GM12892 (cell line): ENCODE measurements around the gene GSG1L.

ENCODE experiments used
- DNase-seq: peaks from one replicate; pipeline ENCODE4 v3.0.0; 2011; ENCODE audit not compliant: insufficient read length
- FAIRE-seq: peaks from 2 replicates; lab custom pipeline; 2011; peaks lifted over from hg19 to GRCh38; lab: Jason Lieb, UNC
- POLR2A ChIP-seq: IDR thresholded peaks from 2 replicates; pipeline ENCODE4 v1.6.1; 2011; ENCODE audit warnings: low read depth, low read length, control low read depth
- POLR2AphosphoS5 ChIP-seq: IDR thresholded peaks from 2 replicates; pipeline ENCODE4 v1.6.1; 2011; ENCODE audit warnings: low read depth, low read length, control low read depth
- TAF1 ChIP-seq: IDR thresholded peaks from 2 replicates; pipeline ENCODE4 v1.6.1; 2011; ENCODE audit warnings: low read depth, mild to moderate bottlenecking, control low read depth, low read length, borderline replicate concordance

The GSG1L gene

GRCh38 chr16:27770271-27771196, 293.0 kb downstream of the GSG1L start:
- DNase-seq (no peak), FAIRE-seq (no peak)
- TF ChIP-seq POLR2A = no peak
- no peak for TF ChIP-seq POLR2AphosphoS5
- TF ChIP-seq TAF1 = no peak

DNA sequence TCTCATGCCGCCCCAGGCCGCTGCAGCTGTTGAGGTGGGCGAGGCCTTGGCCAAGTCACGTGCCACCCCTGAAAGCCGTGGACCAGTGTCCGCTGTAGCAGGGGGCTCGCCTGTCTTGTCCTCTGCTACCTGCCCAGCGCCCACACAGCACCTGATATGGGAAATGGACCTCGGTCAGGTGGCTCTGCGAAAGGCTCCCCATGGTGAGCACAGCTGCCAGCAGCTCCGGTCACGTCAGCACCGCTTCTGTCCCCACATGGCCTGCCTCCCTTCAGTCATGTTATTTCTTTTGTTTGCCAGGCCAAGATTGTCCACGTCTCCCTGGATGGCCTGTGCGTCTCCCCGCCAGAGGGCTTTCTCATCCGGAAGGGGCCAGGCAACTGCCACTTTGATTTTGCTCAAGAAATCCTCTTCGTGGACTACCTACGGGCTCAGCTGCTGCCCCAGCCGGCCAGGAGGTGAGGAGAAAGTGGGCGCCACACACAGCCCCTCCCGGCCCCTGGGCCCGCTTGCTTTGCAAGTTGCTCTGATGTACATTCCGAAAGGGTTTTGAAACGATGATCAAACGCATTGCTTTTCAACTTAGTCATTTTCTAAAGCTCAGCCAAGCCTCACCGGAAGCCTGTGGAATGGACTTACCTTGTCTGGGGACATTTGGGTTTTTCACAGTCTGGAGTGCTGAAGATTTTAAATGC, 293.8 kb downstream of the GSG1L start:
- TF ChIP-seq TAF1 (no peak), POLR2A (no peak), POLR2AphosphoS5 (no peak)
- DNase-seq (no peak), FAIRE-seq (no peak)

- DNase-seq (no peak), FAIRE-seq (no peak)
- TF ChIP-seq POLR2A (no peak), TAF1 (no peak), POLR2AphosphoS5 (no peak)
Observed at GRCh38 chr16:27768651-27769272, 294.8 kb downstream of the GSG1L start.

GRCh38 chr16:27767971-27768591, 295.4 kb downstream of the GSG1L start:
- DNase-seq (no peak), FAIRE-seq (no peak)
- TF ChIP-seq POLR2AphosphoS5 (no peak), TAF1 (no peak), POLR2A (no peak)

DNA sequence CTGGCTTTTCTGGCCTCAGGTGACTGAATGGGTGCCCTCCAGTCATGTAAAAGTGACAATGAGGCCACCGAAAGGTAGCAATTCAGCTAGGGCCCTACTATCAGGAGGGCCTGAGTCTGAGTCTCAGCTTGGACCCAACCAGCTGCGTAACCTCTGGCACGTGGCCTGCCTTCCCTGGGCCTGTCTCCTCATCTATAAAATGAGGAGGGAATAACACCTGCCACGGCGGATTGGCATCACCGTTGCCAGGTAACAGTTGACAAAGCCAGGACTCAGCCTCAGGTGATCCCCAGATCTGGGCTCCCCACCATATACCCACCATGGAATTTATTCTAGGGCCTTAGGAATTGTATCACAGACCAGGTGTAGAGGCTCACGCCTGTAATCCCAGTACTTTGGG, 296.4 kb downstream of the GSG1L start:
- no peak for DNase-seq
- FAIRE-seq = no peak
- TF ChIP-seq POLR2AphosphoS5 = no peak
- no peak for TF ChIP-seq TAF1
- TF ChIP-seq POLR2A = no peak

- DNase-seq (no peak), FAIRE-seq (no peak)
- no peak for TF ChIP-seq POLR2AphosphoS5
- no peak for TF ChIP-seq TAF1
Observed at GRCh38 chr16:27766236-27766925, 297.1 kb downstream of the GSG1L start.

GRCh38 chr16:27764869-27765675, 298.4 kb downstream of the GSG1L start:
- FAIRE-seq = no peak
- DNase-seq = no peak
- TF ChIP-seq TAF1 (no peak), POLR2AphosphoS5 (no peak), POLR2A (no peak)

DNA sequence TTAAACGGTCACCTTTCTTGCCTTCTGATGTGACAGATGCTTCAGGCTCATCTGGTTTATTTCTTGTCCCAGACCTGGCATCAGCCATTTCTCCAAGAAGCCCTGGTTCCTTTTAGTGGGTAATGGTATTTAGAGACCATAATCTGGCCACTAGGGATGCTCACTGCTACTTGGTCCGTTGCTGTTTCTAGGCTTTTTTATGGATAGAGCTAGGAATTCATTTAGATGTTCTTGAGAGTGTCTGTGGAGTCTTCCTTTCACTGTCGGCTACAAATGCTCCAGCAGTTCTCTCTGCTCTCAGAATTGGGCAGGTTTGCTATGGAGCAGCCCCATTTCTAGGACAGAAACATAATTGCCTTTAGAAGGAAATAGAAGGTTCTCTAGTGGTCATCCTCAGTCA, 299.1 kb downstream of the GSG1L start:
- DNase-seq = no peak

GRCh38 chr16:27762441-27762840, 301.1 kb downstream of the GSG1L start:
- no peak for TF ChIP-seq TAF1
- TF ChIP-seq POLR2A = no peak
- no peak for TF ChIP-seq POLR2AphosphoS5
- DNase-seq (no peak), FAIRE-seq (no peak)

More for the DNA sequence above, 299.1 kb downstream of the GSG1L start:
- TF ChIP-seq TAF1 (no peak), POLR2A (no peak), POLR2AphosphoS5 (no peak)
- no peak for FAIRE-seq

- TF ChIP-seq POLR2A (no peak), POLR2AphosphoS5 (no peak), TAF1 (no peak)
- DNase-seq (no peak), FAIRE-seq (no peak)
Observed at GRCh38 chr16:27761816-27762215, 301.7 kb downstream of the GSG1L start.

DNA sequence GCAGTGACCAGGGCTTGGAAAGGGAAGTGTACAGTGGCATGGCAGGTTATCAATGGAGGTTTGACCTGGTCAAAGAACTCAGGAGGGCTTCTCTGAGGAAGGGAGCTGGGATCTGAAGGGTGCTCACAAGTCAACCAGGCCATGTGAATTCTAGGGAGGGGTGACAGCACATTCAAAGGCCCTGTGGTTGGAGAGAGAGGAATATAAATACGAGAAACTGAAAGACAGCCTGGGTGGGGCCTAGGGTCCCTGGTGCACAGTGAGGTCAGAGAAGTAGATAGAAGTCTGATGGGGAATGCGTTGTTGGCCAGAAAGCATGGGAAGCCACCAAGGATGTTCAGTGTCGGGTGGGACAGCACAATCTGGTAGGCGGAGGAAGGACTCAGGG, 302.7 kb downstream of the GSG1L start:
- no peak for DNase-seq
- TF ChIP-seq POLR2A (no peak), TAF1 (no peak), POLR2AphosphoS5 (no peak)
- FAIRE-seq = no peak
